Endothelial cell of hepatic sinusoid (primary cell): ENCODE data around the gene FAHD2A.
"Not testable (repeated sequence)": the region's sequence is repeated elsewhere in the genome, so short reads cannot be mapped to it uniquely, and the experiment has no call there.

Experiments
- in situ Hi-C: cut with HindIII; loops from 2 replicates; pipeline ENCODE4 v1.10.0; 2017; ENCODE audit warnings: low sequenced_read_pairs

FAHD2A gene

GRCh38 chr2:95433973-95434372, 31.5 kb downstream of the FAHD2A start:
- in situ Hi-C loops: not testable (repeated sequence)

DNA sequence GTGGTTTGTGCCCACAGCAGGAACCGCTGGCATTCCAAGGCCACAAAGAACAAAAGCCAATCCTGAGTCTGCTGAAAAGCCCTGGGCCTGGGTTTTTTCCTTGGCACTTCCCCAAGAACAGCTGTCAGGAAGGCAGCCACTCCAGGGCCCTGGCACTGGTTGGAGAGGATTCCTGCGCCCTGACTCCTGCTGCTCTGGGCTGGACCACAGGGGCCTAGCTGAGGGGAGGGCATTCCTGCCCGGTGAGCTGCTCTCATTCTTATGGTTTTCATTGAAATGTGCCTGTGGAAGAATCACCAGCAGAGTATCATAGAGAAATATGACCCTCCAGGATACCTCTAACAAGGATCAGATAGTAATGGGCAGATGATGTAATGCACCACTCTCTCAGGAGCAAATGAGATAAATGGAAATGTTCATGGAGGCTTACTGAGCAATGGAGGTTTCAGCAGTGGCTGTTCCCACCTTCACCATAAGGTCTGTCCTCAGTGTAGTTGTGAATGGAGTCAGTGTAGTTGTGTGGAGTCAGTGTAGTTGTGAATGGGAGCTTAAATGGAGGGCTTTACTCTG, 32.1 kb downstream of the FAHD2A start:
- in situ Hi-C loops: not testable (repeated sequence)

DNA sequence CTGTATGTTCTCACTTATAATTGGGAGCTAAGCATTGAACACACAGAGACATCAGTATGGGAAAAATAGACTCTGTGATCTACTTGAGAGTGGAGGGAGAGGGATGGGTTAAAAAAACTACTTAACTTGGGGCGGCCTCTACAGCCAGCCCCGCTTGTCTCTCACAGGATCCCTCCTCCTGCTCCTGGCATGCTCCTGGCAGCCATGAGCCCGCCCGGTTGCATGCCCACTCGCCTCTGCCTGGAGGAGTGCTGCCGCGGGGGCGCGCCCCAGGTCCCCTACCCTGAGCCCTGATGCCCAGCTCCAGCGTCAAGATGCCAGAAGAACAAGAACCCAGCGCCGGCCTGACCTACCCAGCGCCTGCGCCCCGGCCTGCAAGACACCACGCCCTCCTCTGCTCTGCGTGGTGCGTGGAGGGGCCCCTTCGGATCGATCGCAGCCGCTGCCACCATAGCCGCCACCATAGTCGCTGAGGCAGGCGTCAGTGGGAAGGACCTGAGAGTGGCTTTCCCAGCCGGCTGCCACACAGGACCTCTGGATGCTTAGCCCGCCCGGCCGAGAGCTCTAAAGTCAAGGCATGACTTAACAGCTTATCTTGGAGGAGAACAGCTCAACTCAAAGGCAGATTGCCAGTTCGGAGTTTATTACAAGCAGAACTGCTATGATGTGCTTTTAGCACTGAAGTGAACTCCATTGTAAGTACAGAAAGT, 32.8 kb downstream of the FAHD2A start:
- in situ Hi-C loops: not testable (repeated sequence)

DNA sequence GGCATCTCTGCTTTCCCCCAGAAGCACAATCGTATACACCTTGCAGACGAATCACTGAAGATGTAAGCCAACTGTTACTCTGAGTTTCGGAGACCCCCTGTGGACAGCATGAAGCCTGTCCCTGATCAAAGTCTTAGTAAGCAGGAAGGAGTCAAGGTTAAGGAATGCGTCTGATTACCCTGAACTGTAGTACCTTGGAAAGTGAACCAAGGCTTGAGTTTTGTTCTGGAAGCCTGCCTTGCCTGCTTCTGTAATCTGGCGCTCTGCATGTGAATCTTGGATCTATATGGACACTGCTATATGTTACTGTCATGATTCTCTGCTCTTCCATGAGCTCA, 33.3 kb downstream of the FAHD2A start:
- in situ Hi-C loops: not testable (repeated sequence)

DNA sequence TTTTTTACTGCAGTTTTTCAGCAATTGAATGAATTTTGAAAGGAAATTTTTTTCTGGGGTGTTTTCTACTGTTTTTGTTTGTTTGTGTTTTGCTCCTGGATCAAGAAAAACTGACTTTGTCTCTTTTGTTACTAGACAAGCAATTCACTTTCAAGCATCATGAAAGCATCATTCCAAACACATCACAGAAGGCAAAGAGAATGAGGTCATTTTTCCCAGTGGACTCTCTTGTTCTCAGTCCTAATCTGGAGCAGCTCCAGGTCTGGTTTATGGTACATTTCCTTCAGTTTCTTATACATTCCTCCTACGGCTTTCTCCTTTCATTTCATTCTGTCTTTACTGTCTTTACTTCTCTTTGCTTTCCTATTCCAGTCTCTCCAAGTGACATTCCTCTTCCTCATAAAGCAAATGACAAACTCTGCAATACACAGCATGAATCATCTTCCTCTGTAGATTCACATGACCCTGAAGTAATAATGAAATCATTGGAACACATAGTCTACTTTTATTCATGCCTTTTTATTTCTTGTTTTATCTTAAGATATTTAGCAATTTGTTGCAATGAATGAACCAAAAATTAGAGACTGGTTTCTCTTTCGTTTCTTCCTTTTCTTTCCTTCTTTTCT, 40.1 kb downstream of the FAHD2A start:
- in situ Hi-C loops: not testable (repeated sequence)

DNA sequence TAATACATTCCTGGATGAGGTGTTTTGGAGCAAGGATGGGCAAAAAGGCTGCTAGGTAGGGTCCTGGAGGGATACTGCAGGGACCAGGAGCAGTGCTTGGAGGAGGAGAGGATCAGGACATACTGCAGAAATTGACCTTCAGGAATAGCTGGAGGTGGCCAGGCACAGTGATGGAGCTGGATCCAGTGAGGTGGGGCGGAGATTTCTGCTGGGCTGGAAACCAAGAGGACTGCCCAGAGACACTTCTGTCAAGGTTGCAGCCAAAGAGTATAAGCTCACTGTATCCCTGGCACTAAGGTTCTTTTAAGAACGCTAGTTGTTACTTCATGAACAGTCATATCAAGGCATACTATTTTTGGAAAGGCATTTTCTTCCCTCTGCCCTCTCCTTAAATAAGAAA, 42.8 kb downstream of the FAHD2A start:
- in situ Hi-C loops: not testable (repeated sequence)

GRCh38 chr2:95463292-95463691, 60.8 kb downstream of the FAHD2A start:
- in situ Hi-C loops: not testable (repeated sequence)
